ENCODE results near the gene PVALEF.
"Not testable (repeated sequence)": the region's sequence is repeated elsewhere in the genome, so short reads cannot be mapped to it uniquely, and the experiment has no call there.

Gene PVALEF

DNA sequence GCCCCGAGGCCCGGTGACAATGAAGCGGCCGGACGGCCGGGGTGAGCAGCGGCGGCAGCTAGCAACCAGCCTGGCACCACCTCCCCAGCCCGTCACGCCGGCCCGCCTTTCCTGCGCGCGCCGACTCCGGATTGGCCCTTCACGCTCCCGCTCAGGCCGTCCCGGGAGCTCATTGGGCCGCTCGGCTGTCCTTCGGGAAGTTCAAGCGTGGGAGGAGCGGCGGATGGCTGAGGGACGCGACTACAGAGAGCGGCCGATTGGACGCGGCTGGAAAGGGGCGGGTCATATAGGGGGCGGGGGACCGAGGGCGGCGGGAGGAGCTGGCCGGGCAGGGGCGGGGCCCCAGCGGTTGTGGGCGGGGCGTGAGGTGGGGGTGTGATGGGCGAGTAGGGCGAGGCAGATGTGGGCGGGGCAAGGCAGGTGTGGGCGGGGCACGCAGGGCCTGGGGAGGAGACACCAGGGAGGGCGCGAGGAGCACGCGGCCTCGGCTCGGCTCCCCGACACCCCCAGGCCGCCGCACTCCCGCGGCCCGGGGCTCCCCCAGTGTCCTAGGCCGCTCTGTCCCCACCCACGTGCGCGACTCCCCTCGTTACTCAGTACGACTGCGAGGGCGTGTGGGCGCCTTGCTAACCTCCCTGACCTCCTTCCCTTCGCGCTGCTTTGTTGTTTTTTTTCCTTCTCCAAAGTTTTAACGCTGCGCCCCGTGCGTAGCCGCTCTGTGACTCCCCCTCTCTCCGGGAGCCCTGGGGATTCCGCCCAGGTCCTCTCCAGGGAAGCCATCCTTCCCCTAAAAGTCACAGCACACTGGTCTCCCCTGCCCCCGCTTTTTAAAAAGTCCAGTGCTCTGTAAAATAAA is 57.8 kb downstream of the PVALEF start, which contains the start of gene CEP131:
Gene CEP131, minus strand, starts transcription at position 60 of the 856 bp plus-strand sequence. CDS start 2,909 bp downstream, outside the sequence.
- no peak for TF ChIP-seq CTCF (IDR thresholded peaks at IDR 0.05; ENCODE audit: low read depth, low read length)
- peak; percentile 100 for DNase-seq
- no peaks in the 10 kb centered on the region for H3K27me3 ChIP-seq
- no peaks in the 10 kb centered on the region for H3K4me1 ChIP-seq
- H3K9me3 ChIP-seq = no peaks in the 10 kb centered on the region
- peaks cover 5% of the 10 kb centered on the region for H3K36me3 ChIP-seq
- H3K4me3 ChIP-seq (ENCODE audit: low read depth, low read length) = peak within 1 kb of the TSS; percentile 65

GRCh38 chr17:81223762-81224130 is 58.4 kb downstream of the PVALEF start:
- Histone ChIP-seq H3K4me3 (ENCODE audit: low read depth, low read length) (no peak overlapping the region), H3K4me1 (no peaks in the 10 kb centered on the region), H3K27me3 (no peaks in the 10 kb centered on the region), H3K36me3 (peaks cover 5% of the 10 kb centered on the region), H3K9me3 (no peaks in the 10 kb centered on the region)
- DNase-seq = no peak
- no peak for TF ChIP-seq CTCF (IDR thresholded peaks at IDR 0.05; ENCODE audit: low read depth, low read length)

GRCh38 chr17:81227630-81228029 is 62.3 kb downstream of the PVALEF start:
- not testable (repeated sequence) for H3K27me3 ChIP-seq; H3K4me3 ChIP-seq (ENCODE audit: low read depth, low read length); DNase-seq; H3K4me1 ChIP-seq; H3K36me3 ChIP-seq; H3K9me3 ChIP-seq

DNA sequence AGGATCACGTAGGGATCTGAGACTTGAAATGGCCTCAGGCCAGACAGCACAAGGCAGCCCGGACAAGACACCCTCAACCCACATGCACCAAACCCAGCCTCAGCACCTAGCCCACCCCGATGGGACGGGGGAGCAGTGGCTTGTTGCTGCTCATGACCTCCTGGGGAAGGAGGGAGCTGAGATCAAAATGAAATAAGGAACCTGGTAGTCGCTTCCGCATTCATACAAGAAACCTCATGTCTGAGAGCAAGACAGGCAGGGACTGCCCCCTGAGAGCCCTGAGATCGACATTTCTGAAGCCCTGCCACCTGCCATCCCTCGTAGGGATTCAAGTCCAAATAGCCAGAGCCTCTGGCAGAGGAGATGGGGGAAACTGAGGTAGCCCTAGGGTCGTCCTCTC is 63.1 kb downstream of the PVALEF start:
- Histone ChIP-seq H3K4me1 (no peaks in the 10 kb centered on the region), H3K36me3 (no peaks in the 10 kb centered on the region; the same call in 1 of the 2 replicates), H3K4me3 (ENCODE audit: low read depth, low read length) (no peak overlapping the region), H3K9me3 (no peaks in the 10 kb centered on the region), H3K27me3 (no peaks in the 10 kb centered on the region)
- no peak for DNase-seq
- TF ChIP-seq CTCF (IDR thresholded peaks at IDR 0.05; ENCODE audit: low read depth, low read length) = no peak

DNA sequence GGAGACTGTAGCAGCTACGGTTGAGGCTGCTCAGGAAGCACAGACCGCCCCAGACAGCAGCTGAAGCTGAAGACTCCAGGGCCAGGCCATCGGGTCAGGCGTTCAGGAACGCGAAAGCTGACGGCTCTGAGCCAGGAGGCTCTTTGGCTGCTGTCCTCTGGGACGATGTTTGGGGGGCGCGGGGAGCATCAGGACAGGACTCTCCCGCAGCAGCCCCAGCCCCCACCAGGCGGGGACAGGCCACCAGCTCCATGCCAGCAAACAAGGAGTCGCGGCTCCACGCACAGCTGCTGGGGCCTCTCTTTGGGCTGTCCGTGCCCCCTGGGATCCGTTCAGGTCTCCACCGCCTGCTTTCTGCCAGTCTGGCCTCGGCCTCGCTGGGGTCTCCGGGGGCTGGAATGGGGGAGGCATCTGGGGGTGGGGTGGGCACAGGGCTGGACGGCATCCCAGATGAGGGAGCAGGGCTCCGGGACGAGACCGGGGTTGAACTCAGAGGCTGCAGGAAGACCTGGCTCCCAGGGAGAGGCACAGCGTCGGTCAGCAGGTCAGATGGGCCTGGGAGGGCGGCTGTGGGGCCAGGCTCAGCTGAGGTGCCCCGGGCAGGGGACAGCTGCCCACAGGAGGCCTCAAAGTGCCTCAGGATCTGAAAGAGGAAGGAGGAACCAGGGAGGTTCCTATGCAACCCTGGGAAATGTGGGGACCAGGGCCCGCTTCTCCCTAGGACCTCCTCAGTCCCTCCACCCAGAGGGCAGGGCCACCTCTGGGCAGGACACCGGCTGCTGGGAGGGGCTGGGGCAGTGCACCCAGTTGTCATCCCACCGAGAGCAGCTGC is 63.7 kb downstream of the PVALEF start:
- H3K4me1 ChIP-seq = no peaks in the 10 kb centered on the region
- H3K36me3 ChIP-seq = no peaks in the 10 kb centered on the region; the same call in 1 of the 2 replicates
- no peak for TF ChIP-seq CTCF (IDR thresholded peaks at IDR 0.05; ENCODE audit: low read depth, low read length)

DNA sequence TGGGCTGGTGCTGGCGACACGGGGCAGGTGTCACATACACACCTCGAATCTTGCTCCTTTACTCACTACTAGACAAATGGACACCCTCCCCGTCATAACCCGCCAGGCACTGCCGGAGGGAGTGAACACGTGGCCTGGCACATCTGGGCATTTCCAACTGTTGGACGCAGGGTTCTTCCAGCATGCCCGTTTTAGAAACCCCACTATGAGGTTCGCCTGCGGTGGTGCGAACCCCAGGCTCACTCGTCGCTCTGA is 64.3 kb downstream of the PVALEF start:
- Histone ChIP-seq H3K4me1 (no peaks in the 10 kb centered on the region), H3K36me3 (no peaks in the 10 kb centered on the region; the same call in 1 of the 2 replicates), H3K27me3 (no peaks in the 10 kb centered on the region), H3K9me3 (no peaks in the 10 kb centered on the region), H3K4me3 (ENCODE audit: low read depth, low read length) (no peak overlapping the region)
- no peak for DNase-seq
- no peak for TF ChIP-seq CTCF (IDR thresholded peaks at IDR 0.05; ENCODE audit: low read depth, low read length)

More for the DNA sequence above, 63.7 kb downstream of the PVALEF start:
- H3K27me3 ChIP-seq = no peaks in the 10 kb centered on the region
- H3K9me3 ChIP-seq = no peaks in the 10 kb centered on the region
- no peak for DNase-seq
- no peak overlapping the region for H3K4me3 ChIP-seq (ENCODE audit: low read depth, low read length)
